ENCODE results near the gene SLIT3. TPM values are rescaled to one million over a fixed set of nuclear protein-coding genes. Genes with fewer than 3 reads are reported as not detected.

Gene SLIT3
- total RNA-seq, 1 donor from 2014 or later = 5.0 TPM

DNA sequence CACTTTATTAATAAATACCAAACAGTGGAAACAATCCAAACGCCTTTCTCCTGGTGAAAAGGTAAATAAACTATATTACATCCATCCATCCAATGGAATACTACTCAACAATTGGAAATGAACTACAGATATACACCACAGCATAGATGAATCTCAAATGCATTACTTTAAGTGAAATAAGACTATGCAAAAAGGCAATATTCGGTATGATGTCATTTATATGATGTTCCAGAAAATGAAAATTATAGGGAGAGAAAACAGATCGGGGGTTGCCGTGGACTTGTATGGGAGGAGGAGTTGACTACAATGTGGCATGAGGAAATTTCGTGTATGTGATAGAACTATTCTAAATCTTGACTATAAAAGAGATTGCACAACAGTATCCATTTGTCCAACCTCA lies 27.5 kb upstream of the SLIT3 start:
- no peak for DNase-seq (ENCODE audit: low read depth)
- TF ChIP-seq, protein P1, sequence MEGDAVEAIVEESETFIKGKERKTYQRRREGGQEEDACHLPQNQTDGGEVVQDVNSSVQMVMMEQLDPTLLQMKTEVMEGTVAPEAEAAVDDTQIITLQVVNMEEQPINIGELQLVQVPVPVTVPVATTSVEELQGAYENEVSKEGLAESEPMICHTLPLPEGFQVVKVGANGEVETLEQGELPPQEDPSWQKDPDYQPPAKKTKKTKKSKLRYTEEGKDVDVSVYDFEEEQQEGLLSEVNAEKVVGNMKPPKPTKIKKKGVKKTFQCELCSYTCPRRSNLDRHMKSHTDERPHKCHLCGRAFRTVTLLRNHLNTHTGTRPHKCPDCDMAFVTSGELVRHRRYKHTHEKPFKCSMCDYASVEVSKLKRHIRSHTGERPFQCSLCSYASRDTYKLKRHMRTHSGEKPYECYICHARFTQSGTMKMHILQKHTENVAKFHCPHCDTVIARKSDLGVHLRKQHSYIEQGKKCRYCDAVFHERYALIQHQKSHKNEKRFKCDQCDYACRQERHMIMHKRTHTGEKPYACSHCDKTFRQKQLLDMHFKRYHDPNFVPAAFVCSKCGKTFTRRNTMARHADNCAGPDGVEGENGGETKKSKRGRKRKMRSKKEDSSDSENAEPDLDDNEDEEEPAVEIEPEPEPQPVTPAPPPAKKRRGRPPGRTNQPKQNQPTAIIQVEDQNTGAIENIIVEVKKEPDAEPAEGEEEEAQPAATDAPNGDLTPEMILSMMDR (IDR thresholded peaks at IDR 0.05; ENCODE audit: insufficient read depth, low read length, poor library complexity, severe bottlenecking) = no peak
- Histone ChIP-seq H3K27me3 (ENCODE audit: control insufficient read depth, insufficient read depth, low read length) (no peaks in the 10 kb centered on the region), H3K36me3 (ENCODE audit: control insufficient read depth, insufficient read depth, low read length) (no peaks in the 10 kb centered on the region), H3K4me3 (ENCODE audit: low read depth, low read length) (no peak overlapping the region)

DNA sequence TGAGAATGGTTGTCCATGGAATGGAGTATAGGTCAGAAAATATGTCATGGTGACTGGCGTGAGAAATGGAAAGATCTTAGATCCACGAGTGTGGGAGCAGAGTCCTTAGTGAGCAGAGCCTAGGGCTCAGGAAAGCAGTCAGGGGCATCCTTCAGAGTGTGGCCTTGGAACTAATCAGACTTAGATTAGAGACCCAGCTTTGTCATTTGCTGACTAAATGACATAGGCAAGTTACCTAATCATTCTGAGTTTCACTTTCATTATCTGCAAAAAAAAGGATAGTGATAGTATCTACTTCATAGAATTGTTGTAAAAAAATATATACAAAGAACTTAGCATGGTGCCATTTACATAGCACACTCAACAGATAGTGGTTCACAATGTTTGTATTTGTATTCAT lies 24.3 kb upstream of the SLIT3 start:
- H3K27me3 ChIP-seq (ENCODE audit: control insufficient read depth, insufficient read depth, low read length) = no peaks in the 10 kb centered on the region
- no peak overlapping the region for H3K4me3 ChIP-seq (ENCODE audit: low read depth, low read length)
- TF ChIP-seq, protein P1 (IDR thresholded peaks at IDR 0.05; ENCODE audit: insufficient read depth, low read length, poor library complexity, severe bottlenecking) = no peak
- no peak for DNase-seq (ENCODE audit: low read depth)
- H3K36me3 ChIP-seq (ENCODE audit: control insufficient read depth, insufficient read depth, low read length) = no peaks in the 10 kb centered on the region

DNA sequence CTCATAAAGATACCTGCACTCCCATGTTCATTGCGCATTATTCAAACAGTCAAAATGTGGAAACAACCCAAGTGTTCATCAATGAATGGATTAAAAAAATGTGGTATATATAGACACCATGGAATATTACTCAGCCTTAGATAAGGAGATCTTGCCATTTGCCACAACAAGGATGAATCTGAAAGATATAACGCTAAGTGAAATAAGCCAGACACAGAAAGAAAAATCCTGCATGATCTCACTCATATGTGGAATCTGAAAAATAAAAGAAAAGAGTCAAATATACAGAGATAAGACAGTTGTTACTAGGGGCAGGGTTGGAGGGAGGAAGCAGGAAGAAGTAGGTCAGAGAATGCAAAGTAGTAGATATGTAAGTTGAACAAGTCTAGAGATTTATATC lies 17.6 kb upstream of the SLIT3 start:
- Histone ChIP-seq H3K36me3 (ENCODE audit: control insufficient read depth, insufficient read depth, low read length) (no peaks in the 10 kb centered on the region), H3K4me3 (ENCODE audit: low read depth, low read length) (no peak overlapping the region), H3K27me3 (ENCODE audit: control insufficient read depth, insufficient read depth, low read length) (no peaks in the 10 kb centered on the region)
- TF ChIP-seq, protein P1 (IDR thresholded peaks at IDR 0.05; ENCODE audit: insufficient read depth, low read length, poor library complexity, severe bottlenecking) = no peak
- no peak for DNase-seq (ENCODE audit: low read depth)

DNA sequence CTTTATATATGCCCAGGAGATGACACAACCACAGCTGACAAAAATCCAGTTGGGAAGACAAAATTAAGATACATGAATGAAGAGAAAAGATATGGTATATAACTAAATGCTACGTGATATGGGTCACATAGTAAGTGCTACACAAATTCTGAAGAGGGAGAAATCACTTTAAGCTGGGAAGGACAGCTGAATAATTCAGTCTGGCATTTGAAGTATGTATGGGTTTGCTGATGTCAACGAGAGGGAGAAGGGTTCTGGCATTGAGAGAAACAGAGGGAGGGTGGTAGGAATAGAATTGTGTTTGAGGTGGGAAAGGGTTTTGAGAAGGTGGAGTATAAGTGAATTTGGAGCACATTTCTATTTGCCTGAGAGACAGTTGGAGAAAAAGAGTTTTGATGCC lies 6.7 kb upstream of the SLIT3 start:
- no peak for DNase-seq (ENCODE audit: low read depth)
- no peaks in the 10 kb centered on the region for H3K27me3 ChIP-seq (ENCODE audit: control insufficient read depth, insufficient read depth, low read length)
- TF ChIP-seq, protein P1 (IDR thresholded peaks at IDR 0.05; ENCODE audit: insufficient read depth, low read length, poor library complexity, severe bottlenecking) = no peak
- no peak overlapping the region for H3K4me3 ChIP-seq (ENCODE audit: low read depth, low read length)
- H3K36me3 ChIP-seq (ENCODE audit: control insufficient read depth, insufficient read depth, low read length) = no peaks in the 10 kb centered on the region

DNA sequence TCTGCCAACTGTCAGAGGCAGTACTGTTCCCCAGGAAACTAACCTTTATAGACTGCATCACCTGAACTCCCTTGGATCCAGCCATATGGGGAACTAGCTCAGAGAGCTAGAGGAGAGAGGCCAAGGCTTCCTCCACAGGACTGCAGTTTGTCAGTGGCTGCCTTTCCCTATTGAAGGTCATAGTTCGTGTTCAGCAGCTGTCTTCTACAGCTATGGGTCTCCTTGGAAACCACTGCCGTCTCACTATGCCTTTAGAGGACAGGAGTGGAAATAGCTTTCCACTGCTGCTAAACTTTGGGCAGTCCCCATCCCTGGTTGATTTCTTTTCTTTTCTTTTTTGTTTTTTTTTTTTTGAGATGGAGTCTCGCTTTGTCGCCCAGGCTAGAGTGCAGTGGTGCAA lies 4.4 kb upstream of the SLIT3 start:
- H3K36me3 ChIP-seq (ENCODE audit: control insufficient read depth, insufficient read depth, low read length) = no peaks in the 10 kb centered on the region
- no peak overlapping the region for H3K4me3 ChIP-seq (ENCODE audit: low read depth, low read length)
- no peak for DNase-seq (ENCODE audit: low read depth)
- TF ChIP-seq, protein P1 (IDR thresholded peaks at IDR 0.05; ENCODE audit: insufficient read depth, low read length, poor library complexity, severe bottlenecking) = no peak
- H3K27me3 ChIP-seq (ENCODE audit: control insufficient read depth, insufficient read depth, low read length) = no peaks in the 10 kb centered on the region

DNA sequence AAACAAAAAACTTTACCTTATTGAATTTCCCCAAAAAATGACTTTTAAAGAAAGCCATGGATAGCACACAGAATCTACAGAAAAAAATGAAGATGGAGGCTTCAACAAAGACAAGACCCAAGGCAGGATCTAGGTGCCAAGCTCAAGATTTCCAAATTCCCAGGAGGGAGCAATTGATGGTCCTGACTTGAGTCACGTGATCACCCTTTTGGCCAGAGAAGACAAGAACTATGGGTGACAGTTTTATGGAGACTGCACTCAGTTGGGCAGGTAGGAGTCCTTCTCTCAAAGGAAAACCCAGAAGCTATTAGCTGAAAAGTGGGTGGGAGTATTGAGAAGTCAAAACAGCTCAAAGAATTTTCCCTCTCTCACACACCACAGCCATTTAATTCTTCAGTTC lies 3.2 kb upstream of the SLIT3 start:
- Histone ChIP-seq H3K4me3 (ENCODE audit: low read depth, low read length) (no peak overlapping the region), H3K36me3 (ENCODE audit: control insufficient read depth, insufficient read depth, low read length) (no peaks in the 10 kb centered on the region), H3K27me3 (ENCODE audit: control insufficient read depth, insufficient read depth, low read length) (no peaks in the 10 kb centered on the region)
- no peak for DNase-seq (ENCODE audit: low read depth)
- TF ChIP-seq, protein P1 (IDR thresholded peaks at IDR 0.05; ENCODE audit: insufficient read depth, low read length, poor library complexity, severe bottlenecking) = no peak
